ENCODE data around the gene TNFRSF12A. TPM values are rescaled to one million over a fixed set of nuclear protein-coding genes. Genes with fewer than 3 reads are reported as not detected.
A peak's percentile ranks its signal among the peaks of the same experiment; 100 is the strongest.

TNFRSF12A gene
- total and polyA plus RNA-seq, 9 of the 15 experiments (the other 6 are each of a cell fraction or from before 2014, with no cell fraction given) = 0.41 to 61.8 (median 26.5) TPM

DNA sequence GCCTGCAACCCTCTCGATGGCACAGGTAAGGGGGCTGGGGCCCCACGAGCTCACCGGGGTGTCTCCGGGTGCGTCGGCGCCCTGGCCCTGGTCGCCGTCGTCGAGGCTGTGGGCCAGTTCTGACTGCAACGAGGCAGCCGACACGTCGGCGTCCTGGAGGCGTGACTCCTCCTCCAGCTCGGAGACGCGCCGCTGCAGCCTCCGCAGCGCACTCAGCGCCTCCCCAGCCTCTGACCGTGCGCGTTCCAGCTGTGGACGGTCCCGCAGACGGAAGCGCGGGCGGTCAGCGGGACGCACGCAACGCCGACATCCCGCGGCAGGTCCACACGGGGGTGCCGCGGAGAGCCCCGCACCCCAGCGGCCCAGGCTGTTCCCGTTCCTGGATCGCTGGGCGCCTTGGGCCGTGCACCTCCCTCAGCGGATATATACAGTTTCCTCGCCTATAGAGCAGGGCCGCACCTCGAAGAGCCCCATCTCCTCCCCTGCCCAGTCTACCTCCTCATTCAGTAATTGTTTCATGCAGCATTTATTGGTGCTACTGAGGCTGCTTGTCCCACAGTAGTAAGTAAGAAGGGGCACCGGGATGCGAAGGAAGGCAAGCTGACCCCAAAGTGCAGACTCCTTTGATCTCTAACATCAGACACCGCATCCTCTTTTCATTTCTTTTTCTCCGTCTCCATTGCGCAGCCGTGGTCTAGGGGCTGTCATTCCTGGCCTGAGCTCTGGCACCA lies 9.5 kb downstream of the TNFRSF12A start (continued):
- no peak for TF ChIP-seq ILF3 (IDR thresholded peaks at IDR 0.05; ENCODE audit: borderline replicate concordance)
- 0 out of 2 replicates have a peak, but pooled peaks have one; percentile 35 for TF ChIP-seq PRMT5 (CRISPR knock-in tag; IDR thresholded peaks at IDR 0.05)
- TF ChIP-seq ATF3 (IDR thresholded peaks at IDR 0.05) = no peak
- TF ChIP-seq ATF3 (CRISPR knock-in tag; conservative IDR thresholded peaks at IDR 0.05) = 0 out of 2 replicates have a peak, but pooled peaks have one; percentile 21
- TF ChIP-seq, protein P1, sequence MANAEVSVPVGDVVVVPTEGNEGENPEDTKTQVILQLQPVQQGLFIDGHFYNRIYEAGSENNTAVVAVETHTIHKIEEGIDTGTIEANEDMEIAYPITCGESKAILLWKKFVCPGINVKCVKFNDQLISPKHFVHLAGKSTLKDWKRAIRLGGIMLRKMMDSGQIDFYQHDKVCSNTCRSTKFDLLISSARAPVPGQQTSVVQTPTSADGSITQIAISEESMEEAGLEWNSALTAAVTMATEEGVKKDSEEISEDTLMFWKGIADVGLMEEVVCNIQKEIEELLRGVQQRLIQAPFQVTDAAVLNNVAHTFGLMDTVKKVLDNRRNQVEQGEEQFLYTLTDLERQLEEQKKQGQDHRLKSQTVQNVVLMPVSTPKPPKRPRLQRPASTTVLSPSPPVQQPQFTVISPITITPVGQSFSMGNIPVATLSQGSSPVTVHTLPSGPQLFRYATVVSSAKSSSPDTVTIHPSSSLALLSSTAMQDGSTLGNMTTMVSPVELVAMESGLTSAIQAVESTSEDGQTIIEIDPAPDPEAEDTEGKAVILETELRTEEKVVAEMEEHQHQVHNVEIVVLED (CRISPR knock-in tag; IDR thresholded peaks at IDR 0.05) = peak; percentile 78
- peak; percentile 66 for TF ChIP-seq CXXC5 (CRISPR knock-in tag; IDR thresholded peaks at IDR 0.05)
- peak; percentile 86 for TF ChIP-seq CTBP1 (IDR thresholded peaks at IDR 0.05; ENCODE audit: borderline replicate concordance)
- TF ChIP-seq RBFOX2 (IDR thresholded peaks at IDR 0.05; ENCODE audit: low read depth, low read length) = 0 out of 2 replicates have a peak, but pooled peaks have one; percentile 21
- no peak for TF ChIP-seq ATF1 (CRISPR knock-in tag; IDR thresholded peaks at IDR 0.05)
- peak; percentile 57 for TF ChIP-seq ATF1 (tag; IDR thresholded peaks at IDR 0.05)
- peak; percentile 72 for TF ChIP-seq CCNT2 (IDR thresholded peaks at IDR 0.05; ENCODE audit: borderline replicate concordance, extremely low read depth, insufficient read length, low read depth, low read length)
- 0 out of 2 replicates have a peak, but pooled peaks have one; percentile 45 for TF ChIP-seq SP1 (CRISPR knock-in tag; IDR thresholded peaks at IDR 0.05)
- peak in 1 of 2 experiments; percentile 46; a peak in 1 of 4 replicates for TF ChIP-seq MAZ (CRISPR knock-in tag; conservative IDR thresholded peaks at IDR 0.05 in 1 of 2, IDR thresholded peaks at IDR 0.05 in 1 of 2)
- no peak for TF ChIP-seq TOE1 (IDR thresholded peaks at IDR 0.05; ENCODE audit: borderline replicate concordance)
- 0 out of 2 replicates have a peak, but pooled peaks have one; percentile 9 for TF ChIP-seq TOE1 (CRISPR knock-in tag; IDR thresholded peaks at IDR 0.05; ENCODE audit: borderline replicate concordance, low read depth)
- TF ChIP-seq ZNF197 (CRISPR knock-in tag; IDR thresholded peaks at IDR 0.05; ENCODE audit: low read depth) = no peak
- no peak for TF ChIP-seq MECOM (CRISPR knock-in tag; IDR thresholded peaks at IDR 0.05)

Data from K562 (cell line).